ENCODE measurements around the gene TBC1D22A.

DNA sequence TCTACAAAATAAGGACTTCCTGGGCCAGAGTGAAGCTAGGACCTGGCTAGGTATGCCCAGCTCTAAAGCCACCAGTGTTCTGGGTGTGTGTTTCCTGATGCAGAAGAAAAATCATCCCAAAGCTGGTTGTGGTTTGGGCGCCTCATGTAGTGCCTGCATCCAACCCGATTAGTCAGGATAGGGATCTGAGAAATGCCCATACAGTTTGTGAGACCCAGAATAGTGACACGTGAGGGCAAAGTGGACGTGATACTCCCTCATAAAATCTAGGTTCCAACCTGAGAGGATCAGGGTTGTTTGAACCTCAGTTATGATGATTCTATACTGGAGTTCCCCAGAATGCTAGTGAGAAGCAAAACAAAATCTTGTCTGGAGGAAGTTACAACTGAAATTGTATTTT, 238.4 kb downstream of the TBC1D22A start:
- TF ChIP-seq ILF3 (IDR thresholded peaks at IDR 0.05; ENCODE audit: borderline replicate concordance): no peak
- TF ChIP-seq, protein P1, sequence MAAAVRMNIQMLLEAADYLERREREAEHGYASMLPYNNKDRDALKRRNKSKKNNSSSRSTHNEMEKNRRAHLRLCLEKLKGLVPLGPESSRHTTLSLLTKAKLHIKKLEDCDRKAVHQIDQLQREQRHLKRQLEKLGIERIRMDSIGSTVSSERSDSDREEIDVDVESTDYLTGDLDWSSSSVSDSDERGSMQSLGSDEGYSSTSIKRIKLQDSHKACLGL (CRISPR knock-in tag; IDR thresholded peaks at IDR 0.05; ENCODE audit: borderline replicate concordance, poor library complexity, severe bottlenecking): no peak
- TF ChIP-seq ZNF586 (CRISPR knock-in tag; conservative IDR thresholded peaks at IDR 0.05): no peak
- TF ChIP-seq, protein P2, sequence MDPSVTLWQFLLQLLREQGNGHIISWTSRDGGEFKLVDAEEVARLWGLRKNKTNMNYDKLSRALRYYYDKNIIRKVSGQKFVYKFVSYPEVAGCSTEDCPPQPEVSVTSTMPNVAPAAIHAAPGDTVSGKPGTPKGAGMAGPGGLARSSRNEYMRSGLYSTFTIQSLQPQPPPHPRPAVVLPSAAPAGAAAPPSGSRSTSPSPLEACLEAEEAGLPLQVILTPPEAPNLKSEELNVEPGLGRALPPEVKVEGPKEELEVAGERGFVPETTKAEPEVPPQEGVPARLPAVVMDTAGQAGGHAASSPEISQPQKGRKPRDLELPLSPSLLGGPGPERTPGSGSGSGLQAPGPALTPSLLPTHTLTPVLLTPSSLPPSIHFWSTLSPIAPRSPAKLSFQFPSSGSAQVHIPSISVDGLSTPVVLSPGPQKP (CRISPR knock-in tag; IDR thresholded peaks at IDR 0.05): no peak
- TF ChIP-seq, protein P3, sequence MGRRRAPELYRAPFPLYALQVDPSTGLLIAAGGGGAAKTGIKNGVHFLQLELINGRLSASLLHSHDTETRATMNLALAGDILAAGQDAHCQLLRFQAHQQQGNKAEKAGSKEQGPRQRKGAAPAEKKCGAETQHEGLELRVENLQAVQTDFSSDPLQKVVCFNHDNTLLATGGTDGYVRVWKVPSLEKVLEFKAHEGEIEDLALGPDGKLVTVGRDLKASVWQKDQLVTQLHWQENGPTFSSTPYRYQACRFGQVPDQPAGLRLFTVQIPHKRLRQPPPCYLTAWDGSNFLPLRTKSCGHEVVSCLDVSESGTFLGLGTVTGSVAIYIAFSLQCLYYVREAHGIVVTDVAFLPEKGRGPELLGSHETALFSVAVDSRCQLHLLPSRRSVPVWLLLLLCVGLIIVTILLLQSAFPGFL (CRISPR knock-in tag; IDR thresholded peaks at IDR 0.05): no peak
- TF ChIP-seq, protein P4, sequence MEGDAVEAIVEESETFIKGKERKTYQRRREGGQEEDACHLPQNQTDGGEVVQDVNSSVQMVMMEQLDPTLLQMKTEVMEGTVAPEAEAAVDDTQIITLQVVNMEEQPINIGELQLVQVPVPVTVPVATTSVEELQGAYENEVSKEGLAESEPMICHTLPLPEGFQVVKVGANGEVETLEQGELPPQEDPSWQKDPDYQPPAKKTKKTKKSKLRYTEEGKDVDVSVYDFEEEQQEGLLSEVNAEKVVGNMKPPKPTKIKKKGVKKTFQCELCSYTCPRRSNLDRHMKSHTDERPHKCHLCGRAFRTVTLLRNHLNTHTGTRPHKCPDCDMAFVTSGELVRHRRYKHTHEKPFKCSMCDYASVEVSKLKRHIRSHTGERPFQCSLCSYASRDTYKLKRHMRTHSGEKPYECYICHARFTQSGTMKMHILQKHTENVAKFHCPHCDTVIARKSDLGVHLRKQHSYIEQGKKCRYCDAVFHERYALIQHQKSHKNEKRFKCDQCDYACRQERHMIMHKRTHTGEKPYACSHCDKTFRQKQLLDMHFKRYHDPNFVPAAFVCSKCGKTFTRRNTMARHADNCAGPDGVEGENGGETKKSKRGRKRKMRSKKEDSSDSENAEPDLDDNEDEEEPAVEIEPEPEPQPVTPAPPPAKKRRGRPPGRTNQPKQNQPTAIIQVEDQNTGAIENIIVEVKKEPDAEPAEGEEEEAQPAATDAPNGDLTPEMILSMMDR (IDR thresholded peaks at IDR 0.05 in 2 of 3, conservative IDR thresholded peaks at IDR 0.05 in 1 of 3; ENCODE audit: insufficient read depth in 2 of 3, low read depth in 1 of 3, low read length in 3 of 3): no peak
- no peak for TF ChIP-seq BRF1 (IDR thresholded peaks at IDR 0.05; ENCODE audit: borderline replicate concordance, extremely low read depth, insufficient read length)
- TF ChIP-seq RBM39 (optimal IDR thresholded peaks at IDR 0.05; ENCODE audit: low read depth, low read length): no peak
- no peak for TF ChIP-seq BACH1 (tag; IDR thresholded peaks at IDR 0.05)
- TF ChIP-seq MXI1 (IDR thresholded peaks at IDR 0.05; ENCODE audit: low read depth, low read length): no peak
- no peak for TF ChIP-seq SNIP1 (IDR thresholded peaks at IDR 0.05; ENCODE audit: low read depth)
- no peak for TF ChIP-seq NCOA6 (IDR thresholded peaks at IDR 0.05)

All from K562 (cell line).